Vagina (tissue), 2 donors: ENCODE measurements around the gene METTL23. TPM values are rescaled to one million over a fixed set of nuclear protein-coding genes. Genes with fewer than 3 reads are reported as not detected.

Source experiments
- DNase-seq, 2 donors: peaks; one replicate each; pipeline ENCODE4 v3.0.0-alpha.2; 2017; ENCODE audit errors: extremely low spot score in 2 of 2
- H3K27ac ChIP-seq: fragments of 200-600 bp; sonication (generic); one replicate; pipeline ENCODE4 v1.5.1; 2019
- H3K27me3 ChIP-seq: fragments of 200-600 bp; sonication (generic); one replicate; pipeline ENCODE4 v1.5.1; 2019
- H3K36me3 ChIP-seq, 2 donors: fragments of 200-600 bp; sonication (generic); one replicate each; pipeline ENCODE4 v1.5.1; 2017 to 2019
- H3K4me1 ChIP-seq: fragments of 200-600 bp; sonication (generic); one replicate; pipeline ENCODE4 v1.5.1; 2019
- H3K4me3 ChIP-seq, 2 donors: fragments of 200-600 bp; sonication (generic); 1 replicate in 1 of 2; 2 replicates in 1 of 2; pipeline ENCODE4 v1.5.1; 2016 to 2019
- H3K9me3 ChIP-seq: fragments of 200-600 bp; sonication (generic); one replicate; pipeline ENCODE4 v1.5.1; 2019
- CTCF ChIP-seq, 3 experiments: fragments of 450-650 bp in 2 of 3; fragments of 200-600 bp in 1 of 3; sonication (generic) in 1 of 3; IDR thresholded peaks; one replicate each; pipeline ENCODE4 v1.5.1; 2017 to 2019; ENCODE audit warnings: antibody characterized with exemption in 3 of 3, mild to moderate bottlenecking in 2 of 3, moderate library complexity in 2 of 3
- POLR2A ChIP-seq, 2 donors: fragments of 450-650 bp; IDR thresholded peaks; one replicate each; pipeline ENCODE4 v1.6.1; 2017; ENCODE audit warnings: antibody characterized with exemption in 2 of 2, mild to moderate bottlenecking in 2 of 2, moderate library complexity in 2 of 2
- POLR2AphosphoS5 ChIP-seq, 2 donors: sonication (generic); formaldehyde crosslinking; IDR thresholded peaks; one replicate each; pipeline ENCODE4 v1.9.0; 2017; ENCODE audit warnings: antibody characterized with exemption in 2 of 2, mild to moderate bottlenecking in 2 of 2, low read depth in 1 of 2; ENCODE audit not compliant: insufficient read depth in 1 of 2
- intact Hi-C: fragments of 100-400 bp; cut with DNase I; formaldehyde crosslinking; loops from one replicate; pipeline ENCODE4 v1.15.1; 2023
- total RNA-seq: library from RNA; depleted of rRNA; stranded (reverse); fragments of >200 nt; gene quantifications from one replicate; pipeline ENCODE4 v1.2.3, GENCODE V29; 2016

The METTL23 gene
- total RNA-seq, 1 donor from 2014 or later = 20.9 TPM

GRCh38 chr17:76735586-76736348, 9.1 kb downstream of the METTL23 start:
- Histone ChIP-seq H3K9me3 (no peaks in the 10 kb centered on the region), H3K4me3 (peak overlapping the region; percentile 98 to 100), H3K4me1 (peaks cover 74% of the 10 kb centered on the region), H3K36me3 (peaks cover 0 to 44% of the 10 kb centered on the region in 2 donors), H3K27ac (peak overlapping the region; percentile 99), H3K27me3 (no peaks in the 10 kb centered on the region)
- TF ChIP-seq POLR2AphosphoS5 (IDR thresholded peaks at IDR 0.05; ENCODE audit: insufficient read depth in 1 of 2, low read depth in 1 of 2) = peak in 1 of 2 donors; percentile 10
- TF ChIP-seq CTCF (IDR thresholded peaks at IDR 0.05) = no peak
- no peak for TF ChIP-seq POLR2A (IDR thresholded peaks at IDR 0.05)
- DNase-seq = no peak
- intact Hi-C loops = no loop called here

- peaks cover 0 to 39% of the 10 kb centered on the region in 2 donors for H3K36me3 ChIP-seq
- DNase-seq = no peak
- peak overlapping the region; percentile 99 for H3K27ac ChIP-seq
- no peak for TF ChIP-seq CTCF (IDR thresholded peaks at IDR 0.05)
- no peak for TF ChIP-seq POLR2AphosphoS5 (IDR thresholded peaks at IDR 0.05; ENCODE audit: insufficient read depth in 1 of 2, low read depth in 1 of 2)
- peak in 1 of 2 donors; percentile 64 for TF ChIP-seq POLR2A (IDR thresholded peaks at IDR 0.05)
- no peaks in the 10 kb centered on the region for H3K27me3 ChIP-seq
- peaks cover 72% of the 10 kb centered on the region for H3K4me1 ChIP-seq
- intact Hi-C loops = no loop called here
- no peaks in the 10 kb centered on the region for H3K9me3 ChIP-seq
- peak overlapping the region; percentile 98 to 100 for H3K4me3 ChIP-seq
These were observed 9.9 kb downstream of the METTL23 start for GRCh38 chr17:76736349-76737081.

GRCh38 chr17:76737082-76737675, 10.5 kb downstream of the METTL23 start, which contains the start of gene SRSF2:
Gene SRSF2, minus strand, starts transcription at chr17:76737331. Its CDS starts 171 bp downstream, at chr17:76737160.
- TF ChIP-seq POLR2A (IDR thresholded peaks at IDR 0.05) (peak; percentile 85 to 100), POLR2AphosphoS5 (IDR thresholded peaks at IDR 0.05; ENCODE audit: insufficient read depth in 1 of 2, low read depth in 1 of 2) (peak; percentile 98 to 100), CTCF (IDR thresholded peaks at IDR 0.05) (peak in 1 of 3 experiments; percentile 13)
- peak; percentile 99 to 100 for DNase-seq
- H3K4me3 ChIP-seq = peak within 1 kb of the TSS; percentile 98 to 100
- intact Hi-C loops = no loop called here
- peaks cover 65% of the 10 kb centered on the region for H3K4me1 ChIP-seq
- H3K36me3 ChIP-seq = peaks cover 0 to 40% of the 10 kb centered on the region in 2 donors
- H3K27ac ChIP-seq = peak within 1 kb of the TSS; percentile 99
- H3K27me3 ChIP-seq = no peaks in the 10 kb centered on the region
- H3K9me3 ChIP-seq = no peaks in the 10 kb centered on the region

- TF ChIP-seq POLR2A (IDR thresholded peaks at IDR 0.05) = no peak
- TF ChIP-seq CTCF (IDR thresholded peaks at IDR 0.05) = no peak
- TF ChIP-seq POLR2AphosphoS5 (IDR thresholded peaks at IDR 0.05; ENCODE audit: insufficient read depth in 1 of 2, low read depth in 1 of 2) = peak in 1 of 2 donors; percentile 11
- Histone ChIP-seq H3K4me3 (peak within 1 kb of the TSS; percentile 98 to 100), H3K27ac (peak within 1 kb of the TSS; percentile 99), H3K4me1 (peaks cover 59% of the 10 kb centered on the region), H3K36me3 (peaks cover 0 to 41% of the 10 kb centered on the region in 2 donors), H3K9me3 (no peaks in the 10 kb centered on the region), H3K27me3 (no peaks in the 10 kb centered on the region)
- DNase-seq = no peak
- intact Hi-C loops = no loop called here
These were observed 11.2 kb downstream of the METTL23 start, which contains the start of gene MFSD11 for GRCh38 chr17:76737676-76738467. Gene MFSD11, plus strand, starts transcription at chr17:76738119. Its CDS starts 234 bp downstream, at chr17:76738353.
